Measurements from ENCODE around the gene GSTA3.

GSTA3 gene

GRCh38 chr6:52893221-52893620 is 16.3 kb downstream of the GSTA3 start:
- no peak overlapping the region for H3K4me3 ChIP-seq (ENCODE audit: low read depth, low read length)
- no peak for DNase-seq (ENCODE audit: low read depth)
- TF ChIP-seq CTCF (IDR thresholded peaks at IDR 0.05; ENCODE audit: control insufficient read depth, extremely low read depth, insufficient read depth), result no peak

- no peak overlapping the region for H3K4me3 ChIP-seq (ENCODE audit: low read depth, low read length)
- DNase-seq (ENCODE audit: low read depth), result no peak
- no peak for TF ChIP-seq CTCF (IDR thresholded peaks at IDR 0.05; ENCODE audit: control insufficient read depth, extremely low read depth, insufficient read depth)
These were observed 19.5 kb downstream of the GSTA3 start for GRCh38 chr6:52890018-52890417.

- TF ChIP-seq CTCF (IDR thresholded peaks at IDR 0.05; ENCODE audit: control insufficient read depth, extremely low read depth, insufficient read depth), result no peak
- DNase-seq (ENCODE audit: low read depth), result no peak
- no peak overlapping the region for H3K4me3 ChIP-seq (ENCODE audit: low read depth, low read length)
These were observed 21.5 kb downstream of the GSTA3 start for GRCh38 chr6:52887910-52888524.

- H3K4me3 ChIP-seq (ENCODE audit: low read depth, low read length), result peak overlapping the region; percentile 46
- peak; percentile 36 for DNase-seq (ENCODE audit: low read depth)
- peak; percentile 74 for TF ChIP-seq CTCF (IDR thresholded peaks at IDR 0.05; ENCODE audit: control insufficient read depth, extremely low read depth, insufficient read depth)
These were observed 27.3 kb downstream of the GSTA3 start for GRCh38 chr6:52881996-52882841.

- no peak for DNase-seq (ENCODE audit: low read depth)
- TF ChIP-seq CTCF (IDR thresholded peaks at IDR 0.05; ENCODE audit: control insufficient read depth, extremely low read depth, insufficient read depth), result no peak
- H3K4me3 ChIP-seq (ENCODE audit: low read depth, low read length), result no peak overlapping the region
These were observed 27.9 kb downstream of the GSTA3 start for GRCh38 chr6:52881662-52881995.

GRCh38 chr6:52877786-52878185 is 31.7 kb downstream of the GSTA3 start:
- H3K4me3 ChIP-seq (ENCODE audit: low read depth, low read length), result no peak overlapping the region
- no peak for DNase-seq (ENCODE audit: low read depth)
- no peak for TF ChIP-seq CTCF (IDR thresholded peaks at IDR 0.05; ENCODE audit: control insufficient read depth, extremely low read depth, insufficient read depth)
